ENCODE results near the gene CCDC7.
"Not testable (repeated sequence)": the region's sequence is repeated elsewhere in the genome, so short reads cannot be mapped to it uniquely, and the experiment has no call there.

The CCDC7 gene

GRCh38 chr10:32911285-32912016 is 465.5 kb downstream of the CCDC7 start:
- ATAC-seq (ENCODE audit: insufficient read depth, low read depth) (no peak), DNase-seq (no peak)
- H3K9ac ChIP-seq (ENCODE audit: low read depth, low read length): no peak overlapping the region
- no peak overlapping the region for H2AFZ ChIP-seq (ENCODE audit: low read depth, low read length)
- H3K9me3 ChIP-seq (ENCODE audit: insufficient read depth, low read length, severe bottlenecking): no peaks in the 10 kb centered on the region
- H3K4me3 ChIP-seq (ENCODE audit: low read depth in 1 of 2, low read length in 2 of 2): no peak overlapping the region
- H3K27ac ChIP-seq (ENCODE audit: low read length): no peak overlapping the region
- no peak overlapping the region for H3K4me2 ChIP-seq (ENCODE audit: insufficient read depth, low read length)
- H4K20me1 ChIP-seq (ENCODE audit: insufficient read depth, low read length): no peaks in the 10 kb centered on the region
- no peaks in the 10 kb centered on the region for H3K79me2 ChIP-seq (ENCODE audit: insufficient read depth, low read length)
- no peaks in the 10 kb centered on the region for H3K4me1 ChIP-seq (ENCODE audit: insufficient read depth, low read length)
- H3K27me3 ChIP-seq (ENCODE audit: insufficient read depth, low read length, poor library complexity): no peaks in the 10 kb centered on the region
- peaks cover 65% of the 10 kb centered on the region for H3K36me3 ChIP-seq (ENCODE audit: insufficient read depth, low read length)
- TF ChIP-seq CTCF (IDR thresholded peaks at IDR 0.05; ENCODE audit: borderline replicate concordance, extremely low read depth, low read length, poor library complexity, severe bottlenecking) (no peak), EZH2 (IDR thresholded peaks at IDR 0.05; ENCODE audit: borderline replicate concordance, low read depth, low read length, severe bottlenecking) (no peak)

DNA sequence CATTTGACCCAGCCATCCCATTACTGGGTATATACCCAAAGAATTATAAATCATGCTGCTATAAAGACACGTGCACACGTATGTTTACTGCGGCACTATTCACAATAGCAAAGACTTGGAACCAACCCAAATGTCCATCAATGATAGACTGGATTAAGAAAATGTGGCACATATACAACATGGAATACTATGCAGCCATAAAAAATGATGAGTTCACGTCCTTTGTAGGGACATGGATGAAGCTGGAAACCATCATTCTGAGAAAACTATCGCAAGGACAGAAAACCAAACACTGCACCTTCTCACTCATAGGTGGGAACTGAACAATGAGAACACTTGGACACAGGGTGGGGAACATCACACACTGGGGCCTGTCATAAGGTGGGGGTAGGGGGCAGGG is 471.9 kb downstream of the CCDC7 start:
- not testable (repeated sequence) for DNase-seq; H2AFZ ChIP-seq (ENCODE audit: low read depth, low read length); H3K9me3 ChIP-seq (ENCODE audit: insufficient read depth, low read length, severe bottlenecking); H3K4me2 ChIP-seq (ENCODE audit: insufficient read depth, low read length); H3K27me3 ChIP-seq (ENCODE audit: insufficient read depth, low read length, poor library complexity); H3K4me3 ChIP-seq (ENCODE audit: low read depth in 1 of 2, low read length in 2 of 2); ATAC-seq (ENCODE audit: insufficient read depth, low read depth); H3K79me2 ChIP-seq (ENCODE audit: insufficient read depth, low read length); H3K4me1 ChIP-seq (ENCODE audit: insufficient read depth, low read length); H3K27ac ChIP-seq (ENCODE audit: low read length); H4K20me1 ChIP-seq (ENCODE audit: insufficient read depth, low read length); H3K9ac ChIP-seq (ENCODE audit: low read depth, low read length)
- H3K36me3 ChIP-seq (ENCODE audit: insufficient read depth, low read length): peaks cover 59% of the 10 kb centered on the region

- Histone ChIP-seq H3K4me1 (ENCODE audit: insufficient read depth, low read length) (no peaks in the 10 kb centered on the region), H4K20me1 (ENCODE audit: insufficient read depth, low read length) (no peaks in the 10 kb centered on the region), H3K9ac (ENCODE audit: low read depth, low read length) (no peak overlapping the region), H3K27ac (ENCODE audit: low read length) (no peak overlapping the region), H3K79me2 (ENCODE audit: insufficient read depth, low read length) (no peaks in the 10 kb centered on the region), H3K36me3 (ENCODE audit: insufficient read depth, low read length) (peaks cover 86% of the 10 kb centered on the region), H3K27me3 (ENCODE audit: insufficient read depth, low read length, poor library complexity) (no peaks in the 10 kb centered on the region), H3K4me2 (ENCODE audit: insufficient read depth, low read length) (no peak overlapping the region), H3K9me3 (ENCODE audit: insufficient read depth, low read length, severe bottlenecking) (no peaks in the 10 kb centered on the region), H3K4me3 (ENCODE audit: low read depth in 1 of 2, low read length in 2 of 2) (no peak overlapping the region), H2AFZ (ENCODE audit: low read depth, low read length) (no peak overlapping the region)
- no peak for DNase-seq
- TF ChIP-seq EZH2 (IDR thresholded peaks at IDR 0.05; ENCODE audit: borderline replicate concordance, low read depth, low read length, severe bottlenecking) (no peak), CTCF (IDR thresholded peaks at IDR 0.05; ENCODE audit: borderline replicate concordance, extremely low read depth, low read length, poor library complexity, severe bottlenecking) (no peak)
- ATAC-seq (ENCODE audit: insufficient read depth, low read depth): no peak
Observed at GRCh38 chr10:32922170-32922569, 476.2 kb downstream of the CCDC7 start.

DNA sequence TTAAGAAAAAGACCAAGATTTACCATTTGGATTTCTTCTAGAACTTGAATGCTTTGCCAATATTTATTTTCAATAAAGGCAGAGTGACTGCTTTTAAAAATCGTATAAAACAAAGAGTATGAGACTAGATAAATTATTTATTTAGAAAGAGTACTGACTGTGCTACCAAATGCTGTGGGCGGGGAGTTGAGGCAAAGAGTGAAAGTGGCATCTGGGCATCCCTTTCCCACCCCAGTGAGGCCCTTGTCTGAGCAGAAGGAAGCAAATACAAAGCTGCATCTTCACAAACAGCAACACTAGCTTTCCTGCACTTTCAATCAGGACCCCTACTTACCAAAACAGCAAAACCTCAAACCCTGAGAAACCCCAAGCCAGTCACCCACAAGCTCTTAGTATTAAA is 477.2 kb downstream of the CCDC7 start:
- no peak overlapping the region for H3K9ac ChIP-seq (ENCODE audit: low read depth, low read length)
- ATAC-seq (ENCODE audit: insufficient read depth, low read depth): no peak
- DNase-seq: no peak
- H3K9me3 ChIP-seq (ENCODE audit: insufficient read depth, low read length, severe bottlenecking): no peaks in the 10 kb centered on the region
- H3K4me1 ChIP-seq (ENCODE audit: insufficient read depth, low read length): no peaks in the 10 kb centered on the region
- no peak overlapping the region for H3K4me3 ChIP-seq (ENCODE audit: low read depth in 1 of 2, low read length in 2 of 2)
- peaks cover 93% of the 10 kb centered on the region for H3K36me3 ChIP-seq (ENCODE audit: insufficient read depth, low read length)
- H3K27me3 ChIP-seq (ENCODE audit: insufficient read depth, low read length, poor library complexity): no peaks in the 10 kb centered on the region
- no peaks in the 10 kb centered on the region for H3K79me2 ChIP-seq (ENCODE audit: insufficient read depth, low read length)
- no peak overlapping the region for H3K4me2 ChIP-seq (ENCODE audit: insufficient read depth, low read length)
- H2AFZ ChIP-seq (ENCODE audit: low read depth, low read length): no peak overlapping the region
- H4K20me1 ChIP-seq (ENCODE audit: insufficient read depth, low read length): no peaks in the 10 kb centered on the region
- no peak overlapping the region for H3K27ac ChIP-seq (ENCODE audit: low read length)
- no peak for TF ChIP-seq EZH2 (IDR thresholded peaks at IDR 0.05; ENCODE audit: borderline replicate concordance, low read depth, low read length, severe bottlenecking)
- no peak for TF ChIP-seq CTCF (IDR thresholded peaks at IDR 0.05; ENCODE audit: borderline replicate concordance, extremely low read depth, low read length, poor library complexity, severe bottlenecking)
